Rectal smooth muscle tissue (tissue), 1 donor: Measurements from ENCODE around the gene DCUN1D4.

Source experiments
- H3K27ac ChIP-seq: one replicate; pipeline ENCODE4 v1.7.0; 2013; ENCODE audit warnings: low read depth, low read length, inconsistent platforms
- H3K27me3 ChIP-seq: one replicate; pipeline ENCODE4 v1.7.0; 2013; ENCODE audit warnings: low read length; ENCODE audit not compliant: control insufficient read depth, insufficient read depth
- H3K36me3 ChIP-seq: one replicate; pipeline ENCODE4 v1.7.0; 2013; ENCODE audit warnings: low read length; ENCODE audit not compliant: control insufficient read depth, insufficient read depth
- H3K4me1 ChIP-seq: one replicate; pipeline ENCODE4 v1.7.0; 2013; ENCODE audit warnings: low read length; ENCODE audit not compliant: control insufficient read depth, insufficient read depth
- H3K4me3 ChIP-seq: one replicate; pipeline ENCODE4 v1.7.0; 2013; ENCODE audit warnings: low read length
- H3K9ac ChIP-seq: one replicate; pipeline ENCODE4 v1.7.0; 2013; ENCODE audit warnings: low read length

DCUN1D4 gene

GRCh38 chr4:51862199-51862598, 19.2 kb downstream of the DCUN1D4 start:
- Histone ChIP-seq H3K4me1 (peaks cover 5% of the 10 kb centered on the region), H3K27ac (no peak overlapping the region), H3K36me3 (peaks cover 8% of the 10 kb centered on the region), H3K9ac (no peak overlapping the region), H3K27me3 (no peaks in the 10 kb centered on the region), H3K4me3 (no peak overlapping the region)

- no peak overlapping the region for H3K27ac ChIP-seq
- no peak overlapping the region for H3K9ac ChIP-seq
- no peaks in the 10 kb centered on the region for H3K27me3 ChIP-seq
- H3K36me3 ChIP-seq: peaks cover 8% of the 10 kb centered on the region
- H3K4me1 ChIP-seq: peaks cover 5% of the 10 kb centered on the region
- H3K4me3 ChIP-seq: no peak overlapping the region
These were observed 19.8 kb downstream of the DCUN1D4 start for GRCh38 chr4:51862781-51863180.

- H3K36me3 ChIP-seq: peaks cover 8% of the 10 kb centered on the region
- H3K27ac ChIP-seq: no peak overlapping the region
- H3K4me3 ChIP-seq: no peak overlapping the region
- no peaks in the 10 kb centered on the region for H3K4me1 ChIP-seq
- H3K9ac ChIP-seq: no peak overlapping the region
- no peaks in the 10 kb centered on the region for H3K27me3 ChIP-seq
These were observed 22.8 kb downstream of the DCUN1D4 start for GRCh38 chr4:51865717-51866116.

GRCh38 chr4:51866835-51867234, 23.9 kb downstream of the DCUN1D4 start:
- H3K4me1 ChIP-seq: no peaks in the 10 kb centered on the region
- H3K27me3 ChIP-seq: no peaks in the 10 kb centered on the region
- H3K27ac ChIP-seq: no peak overlapping the region
- peaks cover 8% of the 10 kb centered on the region for H3K36me3 ChIP-seq
- no peak overlapping the region for H3K4me3 ChIP-seq
- no peak overlapping the region for H3K9ac ChIP-seq

GRCh38 chr4:51867689-51868448, 24.9 kb downstream of the DCUN1D4 start:
- H3K9ac ChIP-seq: no peak overlapping the region
- H3K4me3 ChIP-seq: no peak overlapping the region
- no peaks in the 10 kb centered on the region for H3K4me1 ChIP-seq
- no peaks in the 10 kb centered on the region for H3K27me3 ChIP-seq
- H3K27ac ChIP-seq: no peak overlapping the region
- peaks cover 8% of the 10 kb centered on the region for H3K36me3 ChIP-seq

- Histone ChIP-seq H3K4me3 (no peak overlapping the region), H3K27ac (no peak overlapping the region), H3K36me3 (peaks cover 8% of the 10 kb centered on the region), H3K4me1 (no peaks in the 10 kb centered on the region), H3K9ac (no peak overlapping the region), H3K27me3 (no peaks in the 10 kb centered on the region)
These were observed 25.5 kb downstream of the DCUN1D4 start for GRCh38 chr4:51868449-51868847.

GRCh38 chr4:51870441-51871188, 27.7 kb downstream of the DCUN1D4 start:
- Histone ChIP-seq H3K4me3 (no peak overlapping the region), H3K36me3 (peaks cover 3% of the 10 kb centered on the region), H3K9ac (no peak overlapping the region), H3K27ac (no peak overlapping the region), H3K27me3 (no peaks in the 10 kb centered on the region), H3K4me1 (no peaks in the 10 kb centered on the region)

GRCh38 chr4:51872283-51872997, 29.5 kb downstream of the DCUN1D4 start:
- no peaks in the 10 kb centered on the region for H3K36me3 ChIP-seq
- no peak overlapping the region for H3K9ac ChIP-seq
- H3K27me3 ChIP-seq: no peaks in the 10 kb centered on the region
- no peak overlapping the region for H3K27ac ChIP-seq
- H3K4me1 ChIP-seq: no peaks in the 10 kb centered on the region
- H3K4me3 ChIP-seq: no peak overlapping the region

- Histone ChIP-seq H3K4me3 (no peak overlapping the region), H3K27ac (no peak overlapping the region), H3K4me1 (no peaks in the 10 kb centered on the region), H3K36me3 (peaks cover 2% of the 10 kb centered on the region), H3K9ac (no peak overlapping the region), H3K27me3 (no peaks in the 10 kb centered on the region)
These were observed 31.6 kb downstream of the DCUN1D4 start for GRCh38 chr4:51874551-51874950.

GRCh38 chr4:51878431-51878830, 35.5 kb downstream of the DCUN1D4 start:
- Histone ChIP-seq H3K9ac (no peak overlapping the region), H3K4me3 (no peak overlapping the region), H3K27ac (no peak overlapping the region), H3K36me3 (peaks cover 7% of the 10 kb centered on the region), H3K4me1 (no peaks in the 10 kb centered on the region), H3K27me3 (no peaks in the 10 kb centered on the region)

GRCh38 chr4:51880016-51880915, 37.3 kb downstream of the DCUN1D4 start:
- H3K4me1 ChIP-seq: no peaks in the 10 kb centered on the region
- H3K27me3 ChIP-seq: no peaks in the 10 kb centered on the region
- no peak overlapping the region for H3K4me3 ChIP-seq
- peaks cover 7% of the 10 kb centered on the region for H3K36me3 ChIP-seq
- no peak overlapping the region for H3K9ac ChIP-seq
- no peak overlapping the region for H3K27ac ChIP-seq

GRCh38 chr4:51884055-51884454, 41.1 kb downstream of the DCUN1D4 start:
- Histone ChIP-seq H3K9ac (no peak overlapping the region), H3K27ac (no peak overlapping the region), H3K27me3 (no peaks in the 10 kb centered on the region), H3K4me3 (no peak overlapping the region), H3K36me3 (peaks cover 7% of the 10 kb centered on the region), H3K4me1 (no peaks in the 10 kb centered on the region)
